Activated CD8-positive, alpha-beta memory T cell treated with anti-CD3 and anti-CD28 coated beads for 4 hours (primary cell): Measurements from ENCODE around the gene SH3TC1.

Experiments
- DNase-seq, 2 donors: peaks; one replicate each; pipeline ENCODE4 v3.0.0-alpha.2; 2020; ENCODE audit warnings: low read depth in 2 of 2

Gene SH3TC1

GRCh38 chr4:8287343-8288280 is 88.5 kb downstream of the SH3TC1 start:
- no peak for DNase-seq

GRCh38 chr4:8289151-8289750 is 90.2 kb downstream of the SH3TC1 start:
- DNase-seq, result no peak

- DNase-seq, result no peak
These were observed 91.0 kb downstream of the SH3TC1 start for GRCh38 chr4:8289956-8290700.

GRCh38 chr4:8290701-8290970 is 91.5 kb downstream of the SH3TC1 start:
- no peak for DNase-seq
